Thyroid gland (tissue), 4 donors: Measurements from ENCODE around the gene CYP2W1. TPM values are rescaled to one million over a fixed set of nuclear protein-coding genes. Genes with fewer than 3 reads are reported as not detected.

Source experiments
- DNase-seq, 2 donors: peaks; one replicate each; pipeline ENCODE4 v3.0.0-alpha.2; 2019
- H3K27ac ChIP-seq, 3 donors: fragments of 200-600 bp; sonication (generic); 1 replicate in 2 of 3; 2 replicates in 1 of 3; pipeline ENCODE4 v1.5.1; 2016 to 2019; ENCODE audit warnings: mild to moderate bottlenecking in 1 of 3, moderate library complexity in 1 of 3
- H3K27me3 ChIP-seq: fragments of 200-600 bp; sonication (generic); one replicate; pipeline ENCODE4 v1.5.1; 2019
- H3K36me3 ChIP-seq, 2 donors: fragments of 200-600 bp; sonication (generic); one replicate each; pipeline ENCODE4 v1.5.1; 2016 to 2019
- H3K4me1 ChIP-seq, 2 donors: fragments of 200-600 bp; sonication (generic); one replicate each; pipeline ENCODE4 v1.5.1; 2017 to 2019
- H3K4me3 ChIP-seq, 3 donors: fragments of 200-600 bp; sonication (generic); replicated peaks in 1 of 3; 1 replicate in 2 of 3; 2 replicates in 1 of 3; pipeline ENCODE4 v1.5.1; 2016; ENCODE audit warnings: mild to moderate bottlenecking in 1 of 3
- H3K9me3 ChIP-seq: fragments of 200-600 bp; sonication (generic); one replicate; pipeline ENCODE4 v1.5.1; 2017
- POLR2A ChIP-seq, 2 donors: fragments of 450-650 bp; IDR thresholded peaks; one replicate each; pipeline ENCODE4 v1.6.1; 2017; ENCODE audit warnings: antibody characterized with exemption in 2 of 2, mild to moderate bottlenecking in 2 of 2, moderate library complexity in 1 of 2
- WGBS, 2 donors: methylation state at CpG; one replicate each; pipeline ENCODE4 v1.1.5; 2017; 5-methylcytosine and 5-hydroxymethylcytosine counted together
- intact Hi-C: fragments of 100-400 bp; cut with DNase I; formaldehyde crosslinking; loops from one replicate; pipeline ENCODE4 v1.15.1; 2023
- total RNA-seq, 4 donors: library from RNA; depleted of rRNA; stranded (reverse); fragments of >200 nt; gene quantifications; one replicate each; pipeline ENCODE4 v1.2.3, GENCODE V29; 2016
- TF ChIP-seq, protein P1 (sequence below), 6 experiments: fragments of 200-600 bp in 3 of 6; fragments of 450-650 bp in 3 of 6; sonication (generic) in 3 of 6; IDR thresholded peaks; one replicate each; pipeline ENCODE4 v1.5.1; 2016 to 2019; ENCODE audit warnings: antibody characterized with exemption in 6 of 6, mild to moderate bottlenecking in 2 of 6, inconsistent platforms in 1 of 6, moderate library complexity in 1 of 6

The CYP2W1 gene
- total RNA-seq, 4 donors from 2014 or later: not detected

DNA sequence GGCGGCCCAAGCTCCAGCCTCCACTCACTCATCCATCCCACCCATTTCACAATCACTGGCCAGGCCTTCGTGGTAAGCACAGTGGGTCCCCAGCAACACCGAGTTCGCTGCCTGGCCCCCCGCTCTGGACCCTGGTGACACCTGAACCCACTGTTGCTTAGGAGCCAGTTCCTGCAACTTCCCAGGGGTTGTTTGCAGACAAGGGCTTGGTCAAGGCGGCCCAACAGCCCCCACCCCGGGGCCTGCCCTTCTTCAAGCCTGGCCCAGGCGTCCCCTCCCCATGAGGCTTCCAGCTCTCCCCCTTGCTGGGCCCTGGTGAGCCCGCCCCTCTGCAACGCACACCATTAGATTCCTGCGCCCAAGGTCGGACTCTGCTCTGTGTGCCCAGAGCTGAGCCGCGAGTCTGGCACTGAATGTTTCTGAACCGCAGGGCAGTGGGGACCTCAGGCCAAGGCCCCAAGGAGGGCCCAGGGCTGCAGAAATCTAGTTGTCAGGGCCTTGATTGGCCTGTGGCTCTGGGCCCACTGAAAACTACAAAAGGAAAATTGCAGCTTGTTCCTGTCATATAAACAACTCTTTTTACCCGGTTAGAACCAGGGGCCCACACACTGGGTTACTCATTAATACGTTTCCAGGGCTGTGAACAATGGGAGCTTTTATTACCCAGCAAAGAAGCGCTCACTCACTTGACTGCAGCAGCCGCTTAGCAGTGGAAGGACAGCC, 5.5 kb upstream of the CYP2W1 start:
- no peaks in the 10 kb centered on the region for H3K36me3 ChIP-seq
- H3K27ac ChIP-seq: no peak overlapping the region
- TF ChIP-seq, protein P1, sequence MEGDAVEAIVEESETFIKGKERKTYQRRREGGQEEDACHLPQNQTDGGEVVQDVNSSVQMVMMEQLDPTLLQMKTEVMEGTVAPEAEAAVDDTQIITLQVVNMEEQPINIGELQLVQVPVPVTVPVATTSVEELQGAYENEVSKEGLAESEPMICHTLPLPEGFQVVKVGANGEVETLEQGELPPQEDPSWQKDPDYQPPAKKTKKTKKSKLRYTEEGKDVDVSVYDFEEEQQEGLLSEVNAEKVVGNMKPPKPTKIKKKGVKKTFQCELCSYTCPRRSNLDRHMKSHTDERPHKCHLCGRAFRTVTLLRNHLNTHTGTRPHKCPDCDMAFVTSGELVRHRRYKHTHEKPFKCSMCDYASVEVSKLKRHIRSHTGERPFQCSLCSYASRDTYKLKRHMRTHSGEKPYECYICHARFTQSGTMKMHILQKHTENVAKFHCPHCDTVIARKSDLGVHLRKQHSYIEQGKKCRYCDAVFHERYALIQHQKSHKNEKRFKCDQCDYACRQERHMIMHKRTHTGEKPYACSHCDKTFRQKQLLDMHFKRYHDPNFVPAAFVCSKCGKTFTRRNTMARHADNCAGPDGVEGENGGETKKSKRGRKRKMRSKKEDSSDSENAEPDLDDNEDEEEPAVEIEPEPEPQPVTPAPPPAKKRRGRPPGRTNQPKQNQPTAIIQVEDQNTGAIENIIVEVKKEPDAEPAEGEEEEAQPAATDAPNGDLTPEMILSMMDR (IDR thresholded peaks at IDR 0.05): no peak
- no peak for TF ChIP-seq POLR2A (IDR thresholded peaks at IDR 0.05)
- 76 to 78% methylated on average over 18 to 19 of the region's 19 CpGs for WGBS, 2 donors
- intact Hi-C loops: loop anchor here (10.0 kb wide), 1 partner anchor 653 kb away; no protein-coding TSS in a partner anchor
- no peak overlapping the region for H3K4me3 ChIP-seq
- no peaks in the 10 kb centered on the region for H3K27me3 ChIP-seq
- peaks cover 22% of the 10 kb centered on the region in 2 donors for H3K4me1 ChIP-seq
- no peak for DNase-seq
- no peaks in the 10 kb centered on the region for H3K9me3 ChIP-seq

DNA sequence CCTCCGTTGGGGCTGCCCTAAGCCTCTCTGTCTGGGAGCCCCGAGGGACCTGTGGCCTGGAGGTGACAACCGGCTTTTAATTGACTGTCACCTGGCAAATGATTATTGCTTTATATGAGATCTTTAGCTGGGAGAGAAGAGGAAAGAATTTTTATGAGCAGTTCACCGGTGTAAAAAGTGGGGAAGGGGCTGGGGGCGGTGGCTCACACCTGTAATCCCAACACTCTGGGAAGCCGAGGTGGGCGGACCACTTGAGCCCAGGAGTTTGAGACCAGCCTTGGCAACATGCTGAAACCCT, 5.0 kb upstream of the CYP2W1 start:
- 75 to 81% methylated on average over 7 of the region's 7 CpGs for WGBS, 2 donors
- DNase-seq: no peak
- peaks cover 18 to 21% of the 10 kb centered on the region in 2 donors for H3K4me1 ChIP-seq
- H3K36me3 ChIP-seq: no peaks in the 10 kb centered on the region
- H3K27me3 ChIP-seq: no peaks in the 10 kb centered on the region
- intact Hi-C loops: loop anchor here (10.0 kb wide), 1 partner anchor 653 kb away; no protein-coding TSS in a partner anchor
- no peaks in the 10 kb centered on the region for H3K9me3 ChIP-seq
- no peak overlapping the region for H3K4me3 ChIP-seq
- H3K27ac ChIP-seq: no peak overlapping the region
- TF ChIP-seq POLR2A (IDR thresholded peaks at IDR 0.05): no peak
- TF ChIP-seq, protein P1 (IDR thresholded peaks at IDR 0.05): no peak

DNA sequence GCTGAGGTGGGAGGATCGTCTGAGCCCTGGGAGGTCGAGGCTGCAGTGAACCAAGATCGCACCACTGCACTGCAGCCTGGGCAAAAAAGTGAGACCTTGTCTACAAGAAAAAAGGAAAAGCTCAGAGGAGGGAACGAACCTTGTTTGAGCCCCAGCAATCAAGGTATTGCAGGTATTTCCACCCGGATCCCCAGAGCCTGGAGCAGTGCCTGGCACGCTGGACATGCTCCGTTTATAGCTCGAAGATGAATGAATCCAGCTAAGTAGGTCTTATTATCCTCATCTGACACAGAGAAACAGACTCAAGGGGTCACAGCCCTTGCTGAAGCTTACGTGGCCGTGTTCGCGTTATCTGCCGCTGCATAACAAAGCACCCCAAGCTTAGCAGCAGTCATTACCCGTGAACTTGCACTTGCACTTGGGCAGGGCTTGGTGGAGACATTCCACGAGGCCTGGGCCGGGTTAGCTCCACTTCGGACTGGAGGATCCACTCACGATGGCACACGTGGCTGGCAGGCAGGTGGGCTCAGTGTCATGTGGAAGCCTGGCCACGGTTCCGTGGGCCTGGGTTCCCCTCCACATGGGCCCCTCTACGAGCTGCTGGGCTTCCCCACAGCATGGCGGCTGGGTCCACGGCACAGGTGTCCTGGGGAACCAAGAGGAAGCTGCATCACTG, 4.4 kb upstream of the CYP2W1 start:
- no peak overlapping the region for H3K4me3 ChIP-seq
- peaks cover 12 to 16% of the 10 kb centered on the region in 2 donors for H3K4me1 ChIP-seq
- 90 to 91% methylated on average over 17 to 24 of the region's 24 CpGs for WGBS, 2 donors
- H3K9me3 ChIP-seq: no peaks in the 10 kb centered on the region
- DNase-seq: no peak
- no peaks in the 10 kb centered on the region for H3K27me3 ChIP-seq
- intact Hi-C loops: loop anchor here (10.0 kb wide), 1 partner anchor 654 kb away; no protein-coding TSS in a partner anchor
- no peak for TF ChIP-seq POLR2A (IDR thresholded peaks at IDR 0.05)
- TF ChIP-seq, protein P1 (IDR thresholded peaks at IDR 0.05): no peak
- H3K27ac ChIP-seq: no peak overlapping the region
- no peaks in the 10 kb centered on the region for H3K36me3 ChIP-seq

DNA sequence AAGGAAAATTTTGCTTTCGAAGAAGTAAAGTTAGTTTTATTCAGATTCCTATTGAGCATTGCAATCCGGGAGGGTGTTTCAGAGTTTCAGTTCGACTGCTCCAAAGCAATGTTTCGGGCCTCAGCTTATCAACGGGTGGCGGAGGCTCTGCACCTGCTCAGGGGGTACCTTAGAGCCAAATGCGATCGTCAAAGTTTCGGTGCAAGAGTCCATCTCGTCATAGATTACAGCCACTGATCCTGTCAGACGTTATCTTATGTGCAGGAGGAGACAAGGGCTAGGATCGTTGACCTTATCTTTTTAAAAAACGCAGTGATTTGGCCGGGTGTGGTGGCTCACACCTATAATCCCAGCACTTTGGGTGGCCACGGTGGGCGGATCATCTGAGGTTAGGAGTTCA, 3.8 kb upstream of the CYP2W1 start:
- TF ChIP-seq, protein P1 (IDR thresholded peaks at IDR 0.05): no peak
- no peak for TF ChIP-seq POLR2A (IDR thresholded peaks at IDR 0.05)
- Histone ChIP-seq H3K36me3 (no peaks in the 10 kb centered on the region), H3K9me3 (no peaks in the 10 kb centered on the region), H3K27me3 (no peaks in the 10 kb centered on the region), H3K27ac (no peak overlapping the region), H3K4me1 (peaks cover 6 to 10% of the 10 kb centered on the region in 2 donors), H3K4me3 (no peak overlapping the region)
- intact Hi-C loops: loop anchor here (10.0 kb wide), 1 partner anchor 654 kb away; no protein-coding TSS in a partner anchor
- WGBS, 2 donors: 91 to 94% methylated on average over 16 of the region's 16 CpGs
- no peak for DNase-seq
